GM20431 (cell line): ENCODE results near the gene MAMDC2.
"Not testable (repeated sequence)": the region's sequence is repeated elsewhere in the genome, so short reads cannot be mapped to it uniquely, and the experiment has no call there.

Source experiments
- in situ Hi-C: fragments of 300-500 bp; cut with MseI, MboI; formaldehyde crosslinking; loops from one replicate; pipeline ENCODE4 v1.15.0; 2020; ENCODE audit warnings: low sequenced_read_pairs; ENCODE audit not compliant: unreplicated experiment

Gene MAMDC2

GRCh38 chr9:70168521-70168920, 124.9 kb downstream of the MAMDC2 start:
- in situ Hi-C loops: no loop called here

GRCh38 chr9:70169222-70169621, 125.6 kb downstream of the MAMDC2 start:
- in situ Hi-C loops: no loop called here

- in situ Hi-C loops: no loop called here
Observed at GRCh38 chr9:70170151-70170790, 126.6 kb downstream of the MAMDC2 start.

- in situ Hi-C loops: no loop called here
Observed at GRCh38 chr9:70172532-70172931, 128.9 kb downstream of the MAMDC2 start.

- in situ Hi-C loops: no loop called here
Observed at GRCh38 chr9:70177121-70177520, 133.5 kb downstream of the MAMDC2 start.

GRCh38 chr9:70192707-70193106, 149.1 kb downstream of the MAMDC2 start:
- in situ Hi-C loops: no loop called here

GRCh38 chr9:70195456-70195855, 151.8 kb downstream of the MAMDC2 start:
- in situ Hi-C loops: no loop called here

- in situ Hi-C loops: no loop called here
Observed at GRCh38 chr9:70197216-70198044, 153.8 kb downstream of the MAMDC2 start.

- in situ Hi-C loops: not testable (repeated sequence)
Observed at GRCh38 chr9:70204743-70205142, 161.1 kb downstream of the MAMDC2 start.

- in situ Hi-C loops: no loop called here
Observed at GRCh38 chr9:70205366-70206020, 161.8 kb downstream of the MAMDC2 start.

GRCh38 chr9:70217029-70217428, 173.4 kb downstream of the MAMDC2 start:
- in situ Hi-C loops: no loop called here

- in situ Hi-C loops: no loop called here
Observed at GRCh38 chr9:70218767-70219166, 175.1 kb downstream of the MAMDC2 start.

GRCh38 chr9:70220216-70220615, 176.6 kb downstream of the MAMDC2 start:
- in situ Hi-C loops: no loop called here

- in situ Hi-C loops: no loop called here
Observed at GRCh38 chr9:70222354-70222753, 178.7 kb downstream of the MAMDC2 start.

GRCh38 chr9:70228118-70228517, 184.5 kb downstream of the MAMDC2 start:
- in situ Hi-C loops: no loop called here

- in situ Hi-C loops: no loop called here
Observed at GRCh38 chr9:70228611-70229010, 185.0 kb downstream of the MAMDC2 start.

GRCh38 chr9:70229026-70229425, 185.4 kb downstream of the MAMDC2 start:
- in situ Hi-C loops: no loop called here

- in situ Hi-C loops: no loop called here
Observed at GRCh38 chr9:70229579-70229978, 185.9 kb downstream of the MAMDC2 start.

GRCh38 chr9:70232476-70232875, 188.8 kb downstream of the MAMDC2 start:
- in situ Hi-C loops: no loop called here

- in situ Hi-C loops: not testable (repeated sequence)
Observed at GRCh38 chr9:70234208-70234607, 190.6 kb downstream of the MAMDC2 start.

GRCh38 chr9:70245952-70246351, 202.3 kb downstream of the MAMDC2 start:
- in situ Hi-C loops: not testable (repeated sequence)
